HG03558 (cell line): ENCODE measurements around the gene CCDC106.

Source experiments
- ATAC-seq: cut with Tn5 transposase; IDR thresholded peaks from one replicate; pipeline ENCODE4 v1.9.1; 2021; ENCODE audit warnings: moderate number of reproducible peaks; ENCODE audit not compliant: unreplicated experiment; ENCODE audit errors: extremely low read depth

CCDC106 gene

GRCh38 chr19:55679343-55680257, 31.6 kb downstream of the CCDC106 start:
- no peak for ATAC-seq

- no peak for ATAC-seq
These were observed 32.5 kb downstream of the CCDC106 start for GRCh38 chr19:55680339-55681130.

GRCh38 chr19:55681131-55682092, 33.4 kb downstream of the CCDC106 start:
- ATAC-seq, result no peak

GRCh38 chr19:55683449-55684261, 35.6 kb downstream of the CCDC106 start:
- no peak for ATAC-seq

GRCh38 chr19:55684946-55685681, 37.1 kb downstream of the CCDC106 start:
- no peak for ATAC-seq

GRCh38 chr19:55685776-55686175, 37.8 kb downstream of the CCDC106 start:
- no peak for ATAC-seq

- no peak for ATAC-seq
These were observed 38.5 kb downstream of the CCDC106 start for GRCh38 chr19:55686311-55687050.

- no peak for ATAC-seq
These were observed 39.5 kb downstream of the CCDC106 start for GRCh38 chr19:55687281-55688201.

- no peak for ATAC-seq
These were observed 40.6 kb downstream of the CCDC106 start for GRCh38 chr19:55688422-55689218.

GRCh38 chr19:55689411-55690108, 41.5 kb downstream of the CCDC106 start:
- ATAC-seq, result no peak

- ATAC-seq, result no peak
These were observed 42.2 kb downstream of the CCDC106 start for GRCh38 chr19:55690109-55690768.

- ATAC-seq, result no peak
These were observed 42.9 kb downstream of the CCDC106 start for GRCh38 chr19:55690769-55691545.

- no peak for ATAC-seq
These were observed 43.8 kb downstream of the CCDC106 start for GRCh38 chr19:55691561-55692481.
